HTERT RPE-1 (cell line): ENCODE data around the gene MYBPC1.

Source experiments
- in situ Hi-C: fragments of 300-500 bp; cut with MboI; formaldehyde crosslinking; loops from 4 replicates; pipeline ENCODE4 v1.14.3; 2020; ENCODE audit warnings: low sequenced_read_pairs

The MYBPC1 gene

DNA sequence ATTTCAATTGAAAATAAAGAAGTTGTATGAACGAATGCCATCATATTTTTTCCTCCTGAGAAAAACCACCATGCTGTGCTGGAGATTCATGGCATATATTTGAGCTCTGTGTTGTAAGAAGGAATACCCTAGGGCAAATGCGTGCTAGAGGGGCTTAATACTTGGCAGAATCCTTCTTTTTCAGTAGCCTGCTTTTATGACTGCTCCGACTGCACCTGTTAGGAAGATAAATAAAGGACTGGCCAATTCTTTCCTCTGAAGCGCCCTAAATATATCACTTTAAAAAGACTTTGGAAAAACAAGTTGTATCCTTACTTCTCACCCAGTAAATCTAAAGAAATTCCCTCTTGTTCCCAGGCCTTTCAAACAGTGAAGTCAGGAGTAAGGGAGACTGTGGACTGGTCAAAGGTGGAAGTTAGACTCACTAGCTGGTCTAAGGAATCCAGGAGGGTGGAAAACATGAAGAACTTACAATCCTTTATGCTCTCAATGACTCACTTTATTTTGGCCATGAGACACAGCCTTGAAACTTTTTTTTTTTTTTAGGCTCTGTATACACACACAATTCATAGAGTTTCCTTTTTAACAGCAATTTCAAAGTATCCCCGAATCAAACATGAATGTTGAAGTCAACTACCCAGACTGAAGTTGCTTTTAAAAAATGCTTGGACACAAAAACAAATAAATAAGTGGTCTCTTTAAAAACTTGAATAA is 5.2 kb downstream of the MYBPC1 start:
- in situ Hi-C loops: no loop called here

DNA sequence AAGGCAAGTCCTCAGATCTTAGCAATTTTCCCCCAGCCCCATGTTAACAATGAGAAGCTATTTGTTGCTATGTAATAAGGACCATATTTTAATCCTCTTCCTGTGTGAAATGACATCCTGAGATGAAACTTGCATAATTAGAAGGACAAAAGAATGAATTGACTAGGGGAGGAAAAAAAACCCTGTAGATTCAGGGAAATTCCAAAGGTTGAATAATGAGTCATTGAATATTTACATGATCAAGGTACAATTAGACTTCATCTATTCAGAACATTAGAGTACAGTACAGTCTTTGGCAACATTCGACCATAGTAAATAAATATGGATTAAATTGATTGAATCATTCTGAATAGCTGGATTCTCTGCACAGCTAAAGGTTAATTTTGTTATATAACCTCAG is 9.4 kb downstream of the MYBPC1 start:
- in situ Hi-C loops: no loop called here

GRCh38 chr12:101607894-101608293 is 13.1 kb downstream of the MYBPC1 start:
- in situ Hi-C loops: no loop called here

DNA sequence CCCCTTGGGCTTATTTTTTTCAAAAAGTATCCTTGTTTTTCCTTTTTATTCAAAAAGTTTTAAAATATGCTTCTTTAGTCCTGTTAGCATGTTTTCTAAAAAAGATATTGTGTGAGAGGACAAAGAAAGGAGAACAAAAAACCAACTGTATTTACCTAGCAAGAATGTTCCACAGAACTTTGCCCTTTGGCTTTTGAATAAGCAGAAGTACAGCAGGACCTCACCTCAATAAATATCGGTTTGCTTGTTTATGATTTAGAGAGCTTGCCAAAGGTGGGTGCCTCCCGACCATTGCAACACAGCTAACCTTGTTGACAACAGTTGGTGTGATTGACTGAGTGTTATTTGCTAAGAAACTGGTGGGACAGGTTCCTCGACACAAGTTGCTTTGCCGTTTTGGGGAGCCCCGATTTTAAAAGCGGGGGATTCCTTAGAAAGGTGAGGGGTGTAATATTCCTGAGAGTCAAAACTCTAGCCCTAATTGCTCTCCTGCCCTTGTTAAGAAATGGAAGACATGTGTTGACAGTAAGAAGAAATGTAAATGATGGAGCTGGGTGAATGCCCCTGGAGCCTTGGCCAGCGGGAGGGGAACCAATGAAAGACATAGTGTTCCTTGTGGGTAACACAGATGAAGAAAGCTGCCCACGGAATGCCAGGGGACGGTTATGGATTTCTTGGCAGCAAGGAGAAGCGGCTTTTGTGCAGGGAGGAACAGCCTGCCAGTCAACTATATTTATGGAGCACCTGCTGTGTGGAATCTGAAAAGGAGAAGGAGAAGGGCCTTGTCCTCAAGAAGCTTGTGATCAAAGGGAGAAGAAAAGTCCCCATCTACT is 13.7 kb downstream of the MYBPC1 start:
- in situ Hi-C loops: no loop called here

DNA sequence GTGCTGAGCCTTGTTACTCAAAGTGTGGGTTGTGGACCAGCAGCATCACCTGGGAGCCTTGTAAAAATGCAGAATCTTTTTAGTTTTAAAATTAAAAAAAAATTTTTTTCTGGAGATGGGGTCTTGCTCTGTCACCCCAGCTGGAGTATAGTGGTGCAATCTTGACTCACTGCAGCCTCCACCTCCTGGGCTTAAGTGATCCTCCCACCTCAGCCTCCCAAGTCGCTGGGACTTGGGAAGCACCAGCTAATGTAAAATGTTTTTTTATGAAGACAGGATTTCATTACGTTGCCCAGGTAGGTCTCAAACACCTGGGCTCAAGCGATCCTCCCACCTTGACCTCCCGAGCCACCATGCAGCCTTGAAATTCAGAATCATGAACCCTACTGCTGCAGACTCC is 14.4 kb downstream of the MYBPC1 start:
- in situ Hi-C loops: no loop called here

- in situ Hi-C loops: no loop called here
Measured at GRCh38 chr12:101612160-101612916, 17.6 kb downstream of the MYBPC1 start.

GRCh38 chr12:101616027-101616494 is 21.3 kb downstream of the MYBPC1 start:
- in situ Hi-C loops: no loop called here

DNA sequence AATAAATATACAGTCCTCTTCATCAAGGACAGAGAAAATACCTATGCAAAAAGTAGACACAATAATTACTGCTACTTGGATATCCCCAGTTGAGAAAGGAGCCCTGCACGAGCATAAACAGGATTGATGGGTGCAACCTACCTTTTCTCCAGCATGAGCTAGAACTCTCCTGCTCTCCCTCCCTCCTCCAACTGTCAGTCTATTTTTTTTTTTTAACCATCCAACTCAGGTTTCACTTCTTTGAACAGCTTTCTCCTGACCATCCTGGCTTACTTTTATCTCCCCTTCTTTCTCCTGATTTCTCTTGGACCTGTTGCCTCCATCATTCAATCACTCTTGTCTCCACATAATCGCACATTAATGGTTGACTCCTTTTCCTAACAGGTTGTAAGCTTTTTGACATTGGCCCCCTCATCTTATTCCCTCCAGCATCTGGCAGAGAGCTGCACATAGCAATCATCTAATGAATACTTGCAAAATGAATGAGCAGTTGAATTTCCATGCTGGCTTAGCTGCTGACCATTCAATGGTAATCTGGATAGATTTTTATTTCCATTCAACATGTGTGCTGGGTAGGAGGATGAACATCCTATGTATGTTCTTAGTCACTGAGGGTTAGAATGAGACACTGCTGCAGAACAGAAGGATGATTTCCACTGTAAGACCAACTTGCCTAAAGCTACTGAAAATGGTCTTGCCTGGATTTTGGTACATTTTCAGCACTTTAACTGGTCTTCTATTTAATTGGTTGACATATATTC is 24.4 kb downstream of the MYBPC1 start:
- in situ Hi-C loops: no loop called here

DNA sequence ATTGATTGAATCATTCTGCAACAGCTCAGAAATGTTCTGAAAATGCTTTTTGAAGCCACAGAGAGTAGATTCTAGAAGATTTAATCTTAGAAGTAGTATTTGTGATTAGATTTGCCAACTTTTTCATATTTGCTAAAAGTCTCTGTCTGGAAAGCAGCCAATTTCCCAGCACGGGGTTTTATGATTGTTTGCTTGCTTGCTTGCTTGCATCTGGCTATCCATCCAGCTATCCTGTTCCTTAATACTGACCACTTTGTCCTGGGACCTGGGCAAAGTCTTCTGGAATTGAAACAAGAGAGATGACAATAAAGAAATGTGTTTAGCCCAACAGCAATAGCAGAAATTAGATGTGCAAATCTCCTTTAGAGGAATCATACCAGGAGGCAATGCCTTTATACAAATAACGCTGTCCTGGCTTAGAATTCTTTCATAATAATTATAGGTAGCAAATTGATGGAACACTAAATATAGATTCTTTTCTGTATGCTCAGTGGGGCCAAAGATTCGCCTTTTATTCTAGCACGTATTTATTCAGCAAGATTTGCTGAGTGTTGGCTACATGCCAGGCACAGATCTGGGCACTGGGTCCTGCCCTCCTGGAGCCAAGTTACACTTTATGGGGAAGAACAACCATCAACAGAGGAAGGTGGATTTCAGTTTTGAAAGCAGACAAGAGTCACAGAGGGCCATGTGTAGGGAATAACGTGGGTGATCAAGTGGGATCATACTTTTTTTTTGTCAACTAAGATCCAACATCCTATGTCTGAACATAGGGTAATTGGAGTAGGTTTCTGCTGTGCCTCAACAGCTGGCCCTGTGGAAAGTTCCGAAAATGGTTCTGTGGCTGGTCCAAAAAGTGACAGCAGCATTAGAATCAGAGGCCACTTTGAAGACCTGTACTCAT is 25.3 kb downstream of the MYBPC1 start:
- in situ Hi-C loops: no loop called here

DNA sequence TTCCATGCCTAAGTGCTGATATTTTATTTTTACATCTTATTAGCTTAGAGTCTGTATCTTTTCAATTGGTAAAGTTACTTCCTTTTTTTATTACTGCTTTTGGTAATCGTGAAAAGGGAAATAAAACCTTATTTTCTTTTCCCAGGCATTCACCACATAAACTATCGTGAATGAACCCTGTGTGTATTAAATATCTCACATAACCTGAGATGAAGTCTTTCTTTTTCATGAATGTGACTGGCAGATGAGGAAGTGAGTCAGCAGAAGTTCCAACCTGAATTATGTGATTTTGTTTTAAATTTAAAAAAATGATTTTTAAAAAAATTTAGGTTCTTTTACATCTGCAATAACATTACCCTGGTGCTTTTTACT is 26.0 kb downstream of the MYBPC1 start:
- in situ Hi-C loops: no loop called here

GRCh38 chr12:101628676-101629075 is 33.9 kb downstream of the MYBPC1 start:
- in situ Hi-C loops: no loop called here

DNA sequence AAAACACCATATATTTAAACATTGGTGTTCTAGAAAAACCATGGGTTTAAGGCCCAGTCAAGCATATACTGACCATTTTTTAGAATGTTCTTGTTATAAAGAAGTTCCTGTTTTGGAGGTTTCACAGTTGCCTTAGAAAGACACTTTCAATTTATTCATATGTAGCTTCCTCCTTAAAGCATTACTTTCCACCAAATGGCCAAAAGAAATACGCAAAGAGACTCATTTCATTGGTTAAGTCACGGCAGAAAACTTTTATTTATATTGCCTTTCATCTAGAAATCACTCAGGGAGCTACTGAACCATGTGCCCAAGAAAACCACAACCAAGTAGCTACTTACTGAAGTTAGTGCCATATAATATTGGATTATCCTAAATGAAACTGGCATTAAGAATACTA is 40.0 kb downstream of the MYBPC1 start:
- in situ Hi-C loops: no loop called here

- in situ Hi-C loops: no loop called here
Measured at GRCh38 chr12:101637936-101638335, 43.2 kb downstream of the MYBPC1 start.

DNA sequence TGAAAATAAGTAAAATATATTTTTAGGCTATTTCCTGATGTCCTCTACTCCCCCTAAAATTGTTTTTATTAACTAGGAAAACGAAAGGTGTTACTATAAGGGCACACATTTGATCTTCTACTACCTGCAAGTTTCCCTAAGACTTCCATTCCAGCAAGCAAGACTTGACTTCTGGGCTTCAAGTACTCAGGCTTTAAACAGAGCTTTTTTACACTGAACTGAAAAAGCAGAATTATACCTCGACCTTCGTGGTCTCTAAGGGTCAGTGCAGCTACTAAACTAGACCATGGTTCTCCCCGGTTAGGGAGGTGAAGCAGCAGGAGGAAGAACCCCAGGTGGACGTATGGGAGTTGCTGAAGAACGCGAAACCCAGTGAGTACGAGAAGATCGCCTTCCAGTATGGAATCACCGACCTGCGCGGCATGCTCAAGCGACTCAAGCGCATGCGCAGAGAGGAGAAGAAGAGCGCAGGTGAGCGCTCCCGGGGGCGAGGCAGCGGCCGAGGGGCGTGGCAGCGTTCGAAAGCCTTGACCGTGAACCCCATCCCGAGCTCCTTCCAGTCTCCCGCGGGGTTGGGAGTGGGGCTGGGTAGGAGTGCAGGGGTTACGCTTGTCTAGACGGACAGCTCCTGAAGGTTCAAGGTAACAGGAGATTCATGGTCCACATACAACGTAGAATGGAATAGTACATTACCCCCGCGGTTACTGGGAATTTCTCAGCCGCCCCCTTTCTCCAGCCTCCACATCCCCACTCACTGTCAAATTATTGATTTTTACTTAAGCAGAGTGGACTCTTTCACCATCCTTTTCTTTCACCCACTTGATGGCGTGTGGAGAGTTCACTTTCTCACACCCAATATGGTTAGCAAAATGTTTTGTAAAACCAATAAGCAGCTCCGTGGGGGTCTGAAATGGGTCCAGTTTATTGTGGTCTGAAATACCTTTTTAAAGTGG is 47.6 kb downstream of the MYBPC1 start:
- in situ Hi-C loops: no loop called here

- in situ Hi-C loops: no loop called here
Measured at GRCh38 chr12:101647711-101648110, 52.9 kb downstream of the MYBPC1 start.

DNA sequence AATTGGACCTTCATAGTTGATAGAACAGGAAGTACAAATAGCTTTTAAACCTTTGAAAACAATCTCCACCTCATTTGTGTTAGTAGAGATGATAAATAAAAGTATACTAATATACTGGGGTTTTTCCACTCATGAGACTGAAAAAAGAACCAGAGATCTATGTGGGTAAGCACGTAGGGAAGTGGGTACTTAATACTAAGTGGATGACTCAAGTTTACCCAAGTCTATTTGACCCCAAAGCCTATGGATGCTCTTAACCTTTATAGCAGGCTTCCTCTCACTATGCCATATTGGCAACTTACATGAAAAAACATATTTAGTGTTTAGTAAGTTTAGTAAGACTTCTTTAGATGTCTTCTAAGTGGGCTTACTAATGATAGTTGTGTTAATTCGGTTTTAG is 53.4 kb downstream of the MYBPC1 start:
- in situ Hi-C loops: no loop called here

- in situ Hi-C loops: no loop called here
Measured at GRCh38 chr12:101650346-101651117, 55.8 kb downstream of the MYBPC1 start.

GRCh38 chr12:101653030-101653429 is 58.3 kb downstream of the MYBPC1 start:
- in situ Hi-C loops: no loop called here
